Endometrium (tissue), 2 donors: Measurements from ENCODE around the gene LAMC1.

Source experiments
- FAIRE-seq: peaks from 2 replicates; lab custom pipeline; 2012; peaks lifted over from hg19 to GRCh38; lab: Jason Lieb, UNC
- donor health status: control.
- donor health status: control.

The LAMC1 gene

GRCh38 chr1:183021405-183022201, 1.6 kb upstream of the LAMC1 start:
- FAIRE-seq = no peak

- peak; percentile 8 for FAIRE-seq
These were observed 746 bp upstream of the LAMC1 start for GRCh38 chr1:183022202-183023145.

- no peak for FAIRE-seq
These were observed 539 bp downstream of the LAMC1 start for GRCh38 chr1:183023601-183024316.

GRCh38 chr1:183024317-183025009, 1.2 kb downstream of the LAMC1 start:
- no peak for FAIRE-seq

GRCh38 chr1:183025010-183025337, 1.8 kb downstream of the LAMC1 start:
- FAIRE-seq = no peak

- no peak for FAIRE-seq
These were observed 2.9 kb downstream of the LAMC1 start for GRCh38 chr1:183025782-183026774.

- FAIRE-seq = no peak
These were observed 3.8 kb downstream of the LAMC1 start for GRCh38 chr1:183027031-183027430.

GRCh38 chr1:183027791-183028190, 4.6 kb downstream of the LAMC1 start:
- no peak for FAIRE-seq

- no peak for FAIRE-seq
These were observed 6.4 kb downstream of the LAMC1 start for GRCh38 chr1:183029591-183030000.

GRCh38 chr1:183030053-183030452, 6.8 kb downstream of the LAMC1 start:
- FAIRE-seq = no peak

GRCh38 chr1:183032122-183032921, 9.1 kb downstream of the LAMC1 start:
- no peak for FAIRE-seq

GRCh38 chr1:183033205-183033604, 10.0 kb downstream of the LAMC1 start:
- FAIRE-seq = no peak

- no peak for FAIRE-seq
These were observed 11.5 kb downstream of the LAMC1 start for GRCh38 chr1:183034682-183035081.

GRCh38 chr1:183038333-183038866, 15.2 kb downstream of the LAMC1 start:
- peak; percentile 12 for FAIRE-seq

- FAIRE-seq = no peak
These were observed 15.7 kb downstream of the LAMC1 start for GRCh38 chr1:183038913-183039312.

- FAIRE-seq = peak; percentile 45
These were observed 16.1 kb downstream of the LAMC1 start for GRCh38 chr1:183039330-183039729.

GRCh38 chr1:183039985-183040447, 16.8 kb downstream of the LAMC1 start:
- peak; percentile 12 for FAIRE-seq

- FAIRE-seq = peak; percentile 61
These were observed 17.3 kb downstream of the LAMC1 start for GRCh38 chr1:183040547-183040971.

- no peak for FAIRE-seq
These were observed 20.0 kb downstream of the LAMC1 start for GRCh38 chr1:183043254-183043653.
